ENCODE results near the gene CCDC85A.

CCDC85A gene

DNA sequence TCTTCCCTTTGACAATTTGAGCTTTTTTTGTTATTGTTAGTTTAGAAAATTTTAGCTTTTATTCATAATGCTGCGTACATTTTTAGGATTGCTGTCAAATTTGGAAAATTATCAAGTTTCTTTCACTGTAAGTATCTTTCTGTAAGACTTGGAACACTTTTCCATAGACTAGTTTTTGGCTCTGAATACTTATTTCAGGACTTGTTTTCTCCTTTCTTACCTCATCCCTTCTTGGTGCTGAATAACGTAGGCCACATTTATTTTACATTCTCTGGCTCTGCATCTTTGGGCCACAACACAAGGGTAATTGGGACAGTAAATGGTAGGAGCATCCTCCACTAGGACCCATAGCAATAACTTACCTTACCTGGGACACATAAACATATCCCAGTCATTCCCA lies 85.1 kb downstream of the CCDC85A start:
- in situ Hi-C loops (cut with MboI; ENCODE audit: low sequenced_read_pairs): no loop called here
- Histone ChIP-seq H3K4me3 (no peak overlapping the region), H3K9me3 (no peaks in the 10 kb centered on the region), H3K36me3 (replicated peaks) (no peaks in the 10 kb centered on the region), H3K4me1 (no peaks in the 10 kb centered on the region), H3K27me3 (ENCODE audit: low read depth) (no peaks in the 10 kb centered on the region)
- DNase-seq (ENCODE audit: low spot score in 2 of 2): no peak

DNA sequence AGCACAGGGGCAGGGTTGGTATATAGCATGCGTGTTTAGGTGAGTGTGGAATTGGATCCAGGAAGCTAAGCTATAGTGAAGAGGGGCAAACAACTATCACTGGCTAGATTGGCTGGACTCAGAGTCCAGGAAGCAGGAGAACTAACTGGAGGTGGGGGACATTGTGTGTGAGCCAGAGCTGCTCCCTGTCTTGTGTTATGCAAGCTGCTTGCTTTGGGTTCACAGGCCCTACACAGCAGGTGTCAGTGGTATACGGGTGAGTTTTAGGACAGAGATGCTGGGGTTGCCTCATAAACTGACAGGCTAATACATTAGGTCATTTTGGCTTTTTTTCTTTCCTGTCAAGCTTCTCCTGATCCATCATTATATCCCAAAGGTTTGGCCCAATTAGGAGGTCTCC lies 87.5 kb downstream of the CCDC85A start:
- no peaks in the 10 kb centered on the region for H3K9me3 ChIP-seq
- H3K36me3 ChIP-seq (replicated peaks): no peaks in the 10 kb centered on the region
- in situ Hi-C loops (cut with MboI; ENCODE audit: low sequenced_read_pairs): no loop called here
- no peak for DNase-seq (ENCODE audit: low spot score in 2 of 2)
- H3K27me3 ChIP-seq (ENCODE audit: low read depth): no peaks in the 10 kb centered on the region
- no peak overlapping the region for H3K4me3 ChIP-seq
- H3K4me1 ChIP-seq: no peaks in the 10 kb centered on the region

DNA sequence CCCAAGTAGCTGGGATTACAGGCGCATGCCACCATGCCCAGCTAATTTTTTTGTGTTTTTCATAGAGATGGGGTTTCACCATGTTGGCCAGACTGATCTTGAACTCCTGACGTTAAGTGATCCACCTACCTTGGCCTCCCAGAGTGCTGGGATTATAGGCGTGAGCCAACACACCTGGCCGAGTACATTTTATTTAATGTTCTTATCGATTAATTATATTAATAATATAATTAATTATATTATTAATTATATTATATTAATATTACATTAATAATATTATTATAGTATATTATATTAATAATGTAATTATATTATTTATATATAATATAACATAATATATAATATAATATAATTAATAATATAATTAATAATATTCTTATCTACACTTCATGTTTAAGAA lies 101.4 kb downstream of the CCDC85A start:
- DNase-seq (ENCODE audit: low spot score in 2 of 2): no peak
- Histone ChIP-seq H3K27me3 (ENCODE audit: low read depth) (no peaks in the 10 kb centered on the region), H3K9me3 (no peaks in the 10 kb centered on the region), H3K36me3 (replicated peaks) (no peaks in the 10 kb centered on the region), H3K4me3 (no peak overlapping the region), H3K4me1 (no peaks in the 10 kb centered on the region)
- in situ Hi-C loops (cut with MboI; ENCODE audit: low sequenced_read_pairs): no loop called here

DNA sequence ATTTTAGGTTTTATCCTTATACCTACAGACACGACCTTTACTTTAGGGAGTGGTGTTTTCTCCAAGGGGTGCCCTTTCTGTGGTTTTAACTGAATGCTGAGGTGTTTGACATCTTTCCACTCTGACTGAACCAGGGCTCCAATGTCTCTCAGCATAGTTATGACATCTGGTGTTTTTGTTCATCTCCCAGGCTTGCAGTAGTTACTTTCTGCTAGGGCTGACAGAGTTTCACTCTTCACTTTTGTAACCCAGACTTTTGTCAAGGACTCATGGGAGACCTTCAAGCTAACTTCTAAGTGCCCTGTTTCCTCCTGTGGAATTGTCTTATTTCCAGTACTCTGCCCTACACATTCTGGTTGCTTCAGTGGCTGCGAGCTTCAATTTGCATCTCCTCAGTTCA lies 103.1 kb downstream of the CCDC85A start:
- in situ Hi-C loops (cut with MboI; ENCODE audit: low sequenced_read_pairs): no loop called here
- H3K27me3 ChIP-seq (ENCODE audit: low read depth): no peaks in the 10 kb centered on the region
- no peak overlapping the region for H3K4me3 ChIP-seq
- no peak for DNase-seq (ENCODE audit: low spot score in 2 of 2)
- H3K36me3 ChIP-seq (replicated peaks): no peaks in the 10 kb centered on the region
- no peaks in the 10 kb centered on the region for H3K9me3 ChIP-seq
- no peaks in the 10 kb centered on the region for H3K4me1 ChIP-seq

DNA sequence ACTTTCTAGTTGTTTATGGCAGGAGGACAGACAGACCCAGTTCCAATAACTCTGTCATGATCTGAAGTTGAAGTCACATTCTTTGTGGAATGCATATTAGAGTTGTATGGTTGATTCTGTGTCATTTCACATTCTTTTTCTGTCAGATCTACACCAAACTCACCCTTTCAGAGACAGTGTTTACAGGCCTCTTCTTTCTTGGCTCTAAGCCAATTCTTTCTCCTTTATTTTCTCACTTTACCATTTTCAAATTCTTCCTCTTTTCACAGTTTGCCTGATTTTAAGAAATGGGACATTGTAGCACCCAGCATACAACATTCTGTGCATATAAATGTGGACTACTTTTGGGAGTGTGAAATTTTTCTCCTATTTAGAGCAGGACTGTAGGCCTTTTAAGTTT lies 103.7 kb downstream of the CCDC85A start:
- in situ Hi-C loops (cut with MboI; ENCODE audit: low sequenced_read_pairs): no loop called here
- no peak for DNase-seq (ENCODE audit: low spot score in 2 of 2)
- Histone ChIP-seq H3K4me1 (no peaks in the 10 kb centered on the region), H3K9me3 (no peaks in the 10 kb centered on the region), H3K27me3 (ENCODE audit: low read depth) (no peaks in the 10 kb centered on the region), H3K36me3 (replicated peaks) (no peaks in the 10 kb centered on the region), H3K4me3 (no peak overlapping the region)

- Histone ChIP-seq H3K4me1 (no peaks in the 10 kb centered on the region), H3K4me3 (no peak overlapping the region), H3K27me3 (ENCODE audit: low read depth) (no peaks in the 10 kb centered on the region), H3K9me3 (no peaks in the 10 kb centered on the region), H3K36me3 (replicated peaks) (no peaks in the 10 kb centered on the region)
- DNase-seq (ENCODE audit: low spot score in 2 of 2): no peak
- in situ Hi-C loops (cut with MboI; ENCODE audit: low sequenced_read_pairs): no loop called here
Measured at GRCh38 chr2:56287974-56288373, 104.2 kb downstream of the CCDC85A start.

GRCh38 chr2:56288838-56289580 lies 105.2 kb downstream of the CCDC85A start:
- in situ Hi-C loops (cut with MboI; ENCODE audit: low sequenced_read_pairs): no loop called here
- no peaks in the 10 kb centered on the region for H3K27me3 ChIP-seq (ENCODE audit: low read depth)
- H3K9me3 ChIP-seq: no peaks in the 10 kb centered on the region
- H3K36me3 ChIP-seq (replicated peaks): no peaks in the 10 kb centered on the region
- H3K4me1 ChIP-seq: no peaks in the 10 kb centered on the region
- no peak overlapping the region for H3K4me3 ChIP-seq
- DNase-seq (ENCODE audit: low spot score in 2 of 2): no peak

DNA sequence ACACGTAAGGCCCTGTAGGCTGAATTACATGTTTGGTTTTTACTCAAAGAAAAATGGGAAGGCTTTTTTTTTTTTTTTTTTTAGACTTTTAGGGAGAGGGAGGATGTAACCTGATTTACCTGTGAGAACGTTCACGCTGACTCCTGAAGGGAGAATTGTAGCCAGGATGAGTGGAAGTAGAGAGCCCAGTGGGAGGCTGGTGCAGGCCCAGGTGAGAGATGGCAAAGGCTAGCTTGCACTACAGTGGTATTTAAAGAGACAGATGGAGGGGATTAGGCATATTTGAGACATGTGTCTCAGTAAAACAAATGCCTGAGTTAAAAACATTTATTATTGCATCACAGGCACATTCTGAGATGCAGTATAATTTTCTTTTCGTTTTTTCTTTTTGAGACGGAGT lies 107.9 kb downstream of the CCDC85A start:
- Histone ChIP-seq H3K36me3 (replicated peaks) (no peaks in the 10 kb centered on the region), H3K9me3 (no peaks in the 10 kb centered on the region), H3K4me1 (no peaks in the 10 kb centered on the region), H3K4me3 (no peak overlapping the region), H3K27me3 (ENCODE audit: low read depth) (no peaks in the 10 kb centered on the region)
- DNase-seq (ENCODE audit: low spot score in 2 of 2): no peak
- in situ Hi-C loops (cut with MboI; ENCODE audit: low sequenced_read_pairs): no loop called here

DNA sequence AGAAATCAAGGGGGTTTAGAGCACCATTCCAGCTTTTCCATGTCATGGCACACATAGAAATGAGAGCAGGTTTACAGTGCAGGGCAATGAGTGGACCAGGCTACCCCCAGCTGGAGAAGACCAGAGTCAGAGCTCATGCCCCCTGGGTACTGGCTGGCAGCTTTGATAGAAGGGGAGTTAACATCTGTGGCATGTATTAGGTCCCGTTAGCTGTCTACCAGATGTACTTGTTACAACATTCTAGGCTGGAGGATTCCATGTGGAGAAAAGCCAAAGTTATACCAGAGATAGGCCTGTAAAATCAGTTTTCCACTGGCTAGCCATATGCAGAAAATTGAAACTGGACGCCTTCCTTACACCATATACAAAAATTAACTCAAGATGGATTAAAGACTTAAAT lies 109.2 kb downstream of the CCDC85A start:
- Histone ChIP-seq H3K27me3 (ENCODE audit: low read depth) (no peaks in the 10 kb centered on the region), H3K4me1 (no peaks in the 10 kb centered on the region), H3K4me3 (no peak overlapping the region), H3K9me3 (no peaks in the 10 kb centered on the region), H3K36me3 (replicated peaks) (no peaks in the 10 kb centered on the region)
- in situ Hi-C loops (cut with MboI; ENCODE audit: low sequenced_read_pairs): no loop called here
- DNase-seq (ENCODE audit: low spot score in 2 of 2): no peak

DNA sequence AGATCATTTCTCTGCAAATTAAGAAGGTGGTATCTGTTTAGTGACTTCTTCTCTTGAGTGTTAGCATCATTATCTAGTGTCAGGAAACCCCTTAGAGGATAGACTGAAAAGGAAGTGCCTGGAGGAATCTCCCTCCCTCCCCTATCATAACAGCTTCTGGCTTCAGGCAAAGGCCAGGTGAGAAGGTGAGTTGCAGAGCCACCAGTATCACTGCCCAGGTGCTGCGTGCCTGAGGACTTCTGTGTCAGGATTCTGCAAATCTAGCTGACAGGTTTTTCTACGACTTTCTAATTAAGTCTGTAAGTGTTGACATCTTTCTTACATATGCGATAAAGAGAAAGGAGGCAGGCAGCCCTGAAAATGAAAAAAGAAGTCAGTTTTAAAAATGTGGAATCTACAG lies 111.9 kb downstream of the CCDC85A start:
- Histone ChIP-seq H3K36me3 (replicated peaks) (no peaks in the 10 kb centered on the region), H3K4me3 (no peak overlapping the region), H3K27me3 (ENCODE audit: low read depth) (no peaks in the 10 kb centered on the region; the same call in 1 of the 2 replicates), H3K4me1 (no peaks in the 10 kb centered on the region), H3K9me3 (no peaks in the 10 kb centered on the region)
- DNase-seq (ENCODE audit: low spot score in 2 of 2): no peak
- in situ Hi-C loops (cut with MboI; ENCODE audit: low sequenced_read_pairs): no loop called here

DNA sequence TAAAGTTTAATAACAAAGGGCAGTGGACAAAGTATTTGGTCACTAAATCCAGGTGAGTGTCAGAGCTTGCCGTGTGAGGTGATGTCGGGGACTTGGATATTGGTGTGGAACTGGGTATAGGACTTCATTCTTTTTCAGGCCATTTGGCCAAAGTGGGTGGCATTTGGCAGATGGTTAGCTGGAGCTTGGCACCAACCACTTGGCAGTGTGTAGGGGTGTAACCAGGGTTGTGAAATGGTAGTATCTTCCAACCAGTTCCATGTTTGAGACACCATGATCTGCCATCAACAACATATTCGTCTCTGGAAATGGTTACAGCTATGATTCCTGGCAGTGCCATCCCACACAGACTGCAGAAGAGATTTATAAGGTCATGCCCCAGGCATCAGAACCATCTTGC lies 113.9 kb downstream of the CCDC85A start:
- Histone ChIP-seq H3K36me3 (replicated peaks) (no peaks in the 10 kb centered on the region), H3K4me1 (no peaks in the 10 kb centered on the region), H3K4me3 (no peak overlapping the region), H3K9me3 (no peaks in the 10 kb centered on the region), H3K27me3 (ENCODE audit: low read depth) (no peaks in the 10 kb centered on the region; the same call in 1 of the 2 replicates)
- in situ Hi-C loops (cut with MboI; ENCODE audit: low sequenced_read_pairs): no loop called here
- DNase-seq (ENCODE audit: low spot score in 2 of 2): no peak

DNA sequence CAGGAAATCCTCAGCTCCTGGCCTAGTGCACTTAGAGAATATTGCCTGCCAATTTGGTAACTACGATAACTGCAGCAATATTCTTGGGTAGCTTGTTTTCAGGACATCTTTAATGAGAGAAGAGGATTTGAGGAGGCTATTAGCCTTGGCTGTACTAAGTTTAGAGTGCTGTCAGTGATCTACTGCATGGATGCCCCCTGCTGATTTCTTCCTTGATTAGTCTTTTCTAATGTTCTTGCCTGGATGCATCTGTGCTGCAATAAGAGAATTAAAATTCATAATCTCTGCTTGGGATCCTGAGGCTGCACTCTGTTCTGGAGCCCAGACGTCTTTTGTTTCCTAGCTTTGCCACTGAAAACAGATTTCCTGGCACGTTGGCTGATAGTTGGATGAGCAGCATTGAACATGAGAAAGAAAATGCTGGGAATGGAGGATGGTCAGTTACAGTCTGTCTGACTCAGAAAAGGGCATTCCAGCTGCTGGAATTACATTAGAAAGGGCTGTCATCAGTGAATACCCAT lies 115.4 kb downstream of the CCDC85A start:
- Histone ChIP-seq H3K9me3 (no peaks in the 10 kb centered on the region), H3K27me3 (ENCODE audit: low read depth) (no peaks in the 10 kb centered on the region; the same call in 1 of the 2 replicates), H3K4me3 (no peak overlapping the region), H3K4me1 (no peaks in the 10 kb centered on the region), H3K36me3 (replicated peaks) (no peaks in the 10 kb centered on the region)
- in situ Hi-C loops (cut with MboI; ENCODE audit: low sequenced_read_pairs): no loop called here
- DNase-seq (ENCODE audit: low spot score in 2 of 2): no peak

- Histone ChIP-seq H3K27me3 (ENCODE audit: low read depth) (no peaks in the 10 kb centered on the region), H3K4me3 (no peak overlapping the region), H3K9me3 (no peaks in the 10 kb centered on the region), H3K4me1 (no peaks in the 10 kb centered on the region), H3K36me3 (replicated peaks) (no peaks in the 10 kb centered on the region)
- in situ Hi-C loops (cut with MboI; ENCODE audit: low sequenced_read_pairs): no loop called here
- no peak for DNase-seq (ENCODE audit: low spot score in 2 of 2)
Measured at GRCh38 chr2:56309626-56310170, 125.9 kb downstream of the CCDC85A start.

DNA sequence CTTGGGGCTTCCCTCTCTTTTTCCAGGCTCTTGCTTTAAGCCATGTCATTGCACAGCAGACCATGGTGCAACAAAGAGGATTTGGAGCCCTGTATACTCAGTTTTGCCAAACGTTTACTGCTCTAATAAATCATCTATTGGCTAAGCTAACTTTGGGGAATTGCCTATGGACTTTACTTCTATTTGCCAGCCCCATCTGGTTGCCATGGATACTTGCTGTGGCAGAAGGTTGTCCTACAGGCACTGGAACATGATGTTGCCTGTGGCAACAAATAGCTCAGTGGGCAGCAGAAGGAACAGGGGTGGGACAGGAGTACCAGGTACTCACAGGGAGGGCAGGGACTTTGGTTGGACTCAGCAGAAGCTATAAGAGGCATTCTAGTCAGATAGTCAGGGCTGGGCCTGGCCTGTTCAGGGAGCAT lies 129.7 kb downstream of the CCDC85A start:
- Histone ChIP-seq H3K4me3 (no peak overlapping the region), H3K27me3 (ENCODE audit: low read depth) (no peaks in the 10 kb centered on the region), H3K4me1 (no peaks in the 10 kb centered on the region), H3K36me3 (replicated peaks) (no peaks in the 10 kb centered on the region), H3K9me3 (no peaks in the 10 kb centered on the region)
- DNase-seq (ENCODE audit: low spot score in 2 of 2): no peak
- in situ Hi-C loops (cut with MboI; ENCODE audit: low sequenced_read_pairs): no loop called here
